HG02943 (cell line): ENCODE results near the gene FLG2.
"Not testable (repeated sequence)": the region's sequence is repeated elsewhere in the genome, so short reads cannot be mapped to it uniquely, and the experiment has no call there.

Source experiments
- ATAC-seq: cut with Tn5 transposase; IDR thresholded peaks from one replicate; pipeline ENCODE4 v1.9.1; 2021; ENCODE audit warnings: mild to moderate bottlenecking, low read depth, moderate library complexity; ENCODE audit not compliant: unreplicated experiment

Gene FLG2

GRCh38 chr1:152313319-152313801 is 46.4 kb downstream of the FLG2 start:
- ATAC-seq: no peak

GRCh38 chr1:152312169-152312568 is 47.6 kb downstream of the FLG2 start:
- not testable (repeated sequence) for ATAC-seq

- no peak for ATAC-seq
Observed at GRCh38 chr1:152309955-152310354, 49.9 kb downstream of the FLG2 start.

GRCh38 chr1:152309320-152309901 is 50.4 kb downstream of the FLG2 start:
- not testable (repeated sequence) for ATAC-seq

GRCh38 chr1:152308758-152309157 is 51.0 kb downstream of the FLG2 start:
- not testable (repeated sequence) for ATAC-seq

GRCh38 chr1:152307970-152308369 is 51.8 kb downstream of the FLG2 start:
- ATAC-seq: not testable (repeated sequence)

- not testable (repeated sequence) for ATAC-seq
Observed at GRCh38 chr1:152306123-152306522, 53.7 kb downstream of the FLG2 start.

GRCh38 chr1:152304773-152305172 is 55.0 kb downstream of the FLG2 start:
- not testable (repeated sequence) for ATAC-seq

- not testable (repeated sequence) for ATAC-seq
Observed at GRCh38 chr1:152303139-152303872, 56.5 kb downstream of the FLG2 start.
